PC-3 (cell line): ENCODE data around the gene KCNH5. TPM values are rescaled to one million over a fixed set of nuclear protein-coding genes. Genes with fewer than 3 reads are reported as not detected.

Experiments used
- ATAC-seq: fragments of 200-7000 bp; cut with Tn5 transposase; 2 replicates; pipeline ENCODE4 v1.9.1; 2020; ENCODE audit warnings: mild to moderate bottlenecking, moderate library complexity
- BruUV-seq: library from RNA; stranded (reverse); fragments of 400-500 nt; replicated peaks from 2 replicates; lab custom pipeline; 2021; lab: Mats Ljungman, UMichigan
- CTCF ChIA-PET: fragments of 300-600 bp; sonication (Branson Sonifier 250); formaldehyde crosslinking; loops from one replicate; lab custom pipeline; 2022; ENCODE audit warnings: antibody characterized with exemption; lab: Charles Lee
- POLR2A ChIA-PET: fragments of 300-600 bp; sonication (Branson Sonifier 250); formaldehyde crosslinking; loops from one replicate; lab custom pipeline; 2022; ENCODE audit warnings: antibody characterized with exemption; ENCODE audit not compliant: unreplicated experiment; lab: Charles Lee
- DNase-seq: peaks from one replicate; pipeline ENCODE4 v3.0.0-alpha.2; 2015
- H2AFZ ChIP-seq: fragments of 300-600 bp; sonication (generic); 2 replicates; pipeline ENCODE4 v1.6.0; 2016; ENCODE audit warnings: antibody characterized with exemption, low read length
- H3F3A ChIP-seq: fragments of 300-600 bp; sonication (generic); one replicate; pipeline ENCODE4 v1.6.0; 2017; ENCODE audit warnings: antibody characterized with exemption, low read length, control low read depth, mild to moderate bottlenecking; ENCODE audit not compliant: unreplicated experiment
- H3K27ac ChIP-seq: fragments of 300-600 bp; sonication (generic); 2 replicates; pipeline ENCODE4 v1.5.1; 2016; ENCODE audit warnings: mild to moderate bottlenecking, low read length
- H3K27me3 ChIP-seq: fragments of 300-600 bp; sonication (generic); 2 replicates; pipeline ENCODE4 v1.6.1; 2016; ENCODE audit warnings: low read length, mixed read lengths
- H3K36me3 ChIP-seq: fragments of 300-600 bp; sonication (generic); 2 replicates; pipeline ENCODE4 v1.6.1; 2016; ENCODE audit warnings: low read depth, mixed run types, low read length, mixed read lengths
- H3K4me1 ChIP-seq: fragments of 300-600 bp; sonication (generic); 2 replicates; pipeline ENCODE4 v1.5.1; 2016; ENCODE audit warnings: low read length; ENCODE audit not compliant: insufficient read depth
- H3K4me2 ChIP-seq: fragments of 300-600 bp; sonication (generic); 2 replicates; pipeline ENCODE4 v1.6.0; 2016; ENCODE audit warnings: low read length
- H3K4me3 ChIP-seq: fragments of 300-600 bp; sonication (generic); 2 replicates; pipeline ENCODE4 v1.5.1; 2016; ENCODE audit warnings: mild to moderate bottlenecking, low read length, mixed read lengths
- H3K79me2 ChIP-seq: fragments of 300-600 bp; sonication (generic); 2 replicates; pipeline ENCODE4 v1.6.1; 2017; ENCODE audit warnings: low read length, mixed read lengths
- H3K9ac ChIP-seq: fragments of 300-600 bp; sonication (generic); 2 replicates; pipeline ENCODE4 v1.6.0; 2016; ENCODE audit warnings: mild to moderate bottlenecking, low read length
- H3K9me2 ChIP-seq: fragments of 300-600 bp; sonication (generic); replicated peaks from 2 replicates; pipeline ENCODE4 v1.6.1; 2016; ENCODE audit warnings: mixed run types, low read length, mixed read lengths
- H3K9me3 ChIP-seq: fragments of 300-600 bp; sonication (generic); 2 replicates; pipeline ENCODE4 v1.6.1; 2016; ENCODE audit warnings: low read length, mixed read lengths
- H4K20me1 ChIP-seq: fragments of 300-600 bp; sonication (generic); 2 replicates; pipeline ENCODE4 v1.6.1; 2016; ENCODE audit warnings: low read length, mixed read lengths
- CTCF ChIP-seq: fragments of 300-600 bp; sonication (generic); conservative IDR thresholded peaks from 2 replicates; pipeline ENCODE4 v1.5.1; 2017; ENCODE audit warnings: antibody characterized with exemption, low read depth, mild to moderate bottlenecking, low read length
- EZH2 ChIP-seq: fragments of 300-600 bp; sonication (generic); IDR thresholded peaks from one replicate; pipeline ENCODE4 v1.6.1; 2017; ENCODE audit warnings: antibody characterized with exemption, mild to moderate bottlenecking, low read length; ENCODE audit not compliant: unreplicated experiment
- EZH2phosphoT487 ChIP-seq: fragments of 300-600 bp; sonication (generic); IDR thresholded peaks from 2 replicates; pipeline ENCODE4 v1.6.1; 2018; ENCODE audit warnings: mild to moderate bottlenecking, antibody characterized with exemption, low read length, borderline replicate concordance
- intact Hi-C: fragments of 100-400 bp; cut with micrococcal nuclease; formaldehyde crosslinking; loops from 2 replicates; pipeline ENCODE4 v1.9.0; 2023
- total RNA-seq: library from RNA; depleted of rRNA; stranded (reverse); fragments of >200 nt; gene quantifications from 2 replicates; pipeline ENCODE4 v1.2.3, GENCODE V29; 2014; rRNA removed

KCNH5 gene
- total RNA-seq, 1 experiment from 2014 or later = not detected

- H2AFZ ChIP-seq = no peak overlapping the region
- DNase-seq (no peak), ATAC-seq (no peak)
- no peaks in the 10 kb centered on the region for H3F3A ChIP-seq
- no TSS peak for BruUV-seq
- H3K9ac ChIP-seq = no peak overlapping the region
- no peak overlapping the region for H3K4me2 ChIP-seq
- no peak overlapping the region for H3K27ac ChIP-seq
- H3K27me3 ChIP-seq = peaks cover 54% of the 10 kb centered on the region
- intact Hi-C loops = no loop called here
- H3K4me1 ChIP-seq = no peaks in the 10 kb centered on the region
- H4K20me1 ChIP-seq = no peaks in the 10 kb centered on the region
- ChIA-PET POLR2A (no interaction called here), CTCF (no interaction called here)
- H3K9me3 ChIP-seq = no peaks in the 10 kb centered on the region
- no peaks in the 10 kb centered on the region for H3K79me2 ChIP-seq
- no peak overlapping the region for H3K4me3 ChIP-seq
- TF ChIP-seq CTCF = no peak
- no peak for TF ChIP-seq EZH2
- TF ChIP-seq EZH2phosphoT487 = no peak
- no peaks in the 10 kb centered on the region for H3K9me2 ChIP-seq
- H3K36me3 ChIP-seq = no peaks in the 10 kb centered on the region
These were observed 387.9 kb downstream of the KCNH5 start for GRCh38 chr14:62657376-62657775.

- H3F3A ChIP-seq = no peaks in the 10 kb centered on the region
- BruUV-seq = no TSS peak
- H3K36me3 ChIP-seq = no peaks in the 10 kb centered on the region
- H3K4me3 ChIP-seq = no peak overlapping the region
- ChIA-PET POLR2A (no interaction called here), CTCF (no interaction called here)
- peaks cover 56% of the 10 kb centered on the region for H3K27me3 ChIP-seq
- H4K20me1 ChIP-seq = no peaks in the 10 kb centered on the region
- H3K4me2 ChIP-seq = no peak overlapping the region
- H3K9me3 ChIP-seq = no peaks in the 10 kb centered on the region
- no peaks in the 10 kb centered on the region for H3K79me2 ChIP-seq
- ATAC-seq = no peak
- H3K9me2 ChIP-seq = no peaks in the 10 kb centered on the region
- no peak overlapping the region for H3K9ac ChIP-seq
- no peak for TF ChIP-seq EZH2
- no peak for TF ChIP-seq CTCF
- TF ChIP-seq EZH2phosphoT487 = no peak
- H3K27ac ChIP-seq = no peak overlapping the region
- H2AFZ ChIP-seq = no peak overlapping the region
- no peaks in the 10 kb centered on the region for H3K4me1 ChIP-seq
- intact Hi-C loops = no loop called here
- no peak for DNase-seq
These were observed 390.1 kb downstream of the KCNH5 start for GRCh38 chr14:62655166-62655565.

- H3K27ac ChIP-seq = no peak overlapping the region
- no peak overlapping the region for H2AFZ ChIP-seq
- no peaks in the 10 kb centered on the region for H3K9me2 ChIP-seq
- peaks cover 61% of the 10 kb centered on the region for H3K27me3 ChIP-seq
- H3K9ac ChIP-seq = no peak overlapping the region
- no peaks in the 10 kb centered on the region for H3F3A ChIP-seq
- H3K36me3 ChIP-seq = no peaks in the 10 kb centered on the region
- ChIA-PET CTCF (no interaction called here), POLR2A (no interaction called here)
- no TSS peak for BruUV-seq
- no peak overlapping the region for H3K4me3 ChIP-seq
- no peak for TF ChIP-seq EZH2
- TF ChIP-seq EZH2phosphoT487 = no peak
- no peak for TF ChIP-seq CTCF
- H3K4me2 ChIP-seq = no peak overlapping the region
- no peak for DNase-seq
- intact Hi-C loops = no loop called here
- no peak for ATAC-seq
- H4K20me1 ChIP-seq = no peaks in the 10 kb centered on the region
- H3K79me2 ChIP-seq = no peaks in the 10 kb centered on the region
- H3K9me3 ChIP-seq = no peaks in the 10 kb centered on the region
- H3K4me1 ChIP-seq = no peaks in the 10 kb centered on the region
These were observed 390.6 kb downstream of the KCNH5 start for GRCh38 chr14:62654641-62655040.

Other genes starting within 250 kb of the KCNH5 start
- not detected in 2 replicates for gene RHOJ, start 159.0 kb upstream of the KCNH5 start, total RNA-seq